GM21825 (cell line): ENCODE data around the gene CPSF7.
A peak's percentile ranks its signal among the peaks of the same experiment; 100 is the strongest.
"Not testable (repeated sequence)": the region's sequence is repeated elsewhere in the genome, so short reads cannot be mapped to it uniquely, and the experiment has no call there.

ENCODE experiments used
- ATAC-seq: cut with Tn5 transposase; IDR thresholded peaks from one replicate; pipeline ENCODE4 v1.9.1; 2021; ENCODE audit warnings: mild to moderate bottlenecking, moderate library complexity; ENCODE audit not compliant: unreplicated experiment

Gene CPSF7

GRCh38 chr11:61442616-61443015 is 12.8 kb upstream of the CPSF7 start:
- ATAC-seq, result no peak

GRCh38 chr11:61439615-61440014 is 9.8 kb upstream of the CPSF7 start:
- ATAC-seq, result no peak

GRCh38 chr11:61437496-61437895 is 7.7 kb upstream of the CPSF7 start:
- no peak for ATAC-seq

GRCh38 chr11:61430839-61431238 is 1.1 kb upstream of the CPSF7 start:
- ATAC-seq, result not testable (repeated sequence)

- ATAC-seq, result peak; percentile 52
Measured at GRCh38 chr11:61429346-61429690, 457 bp downstream of the CPSF7 start.

- ATAC-seq, result no peak
Measured at GRCh38 chr11:61425367-61426131, 4.2 kb downstream of the CPSF7 start.

- no peak for ATAC-seq
Measured at GRCh38 chr11:61422226-61422625, 7.5 kb downstream of the CPSF7 start.

GRCh38 chr11:61418136-61418535 is 11.6 kb downstream of the CPSF7 start:
- no peak for ATAC-seq

- no peak for ATAC-seq
Measured at GRCh38 chr11:61417670-61418069, 12.1 kb downstream of the CPSF7 start.

- no peak for ATAC-seq
Measured at GRCh38 chr11:61416941-61417340, 12.8 kb downstream of the CPSF7 start.

- no peak for ATAC-seq
Measured at GRCh38 chr11:61415381-61415780, 14.4 kb downstream of the CPSF7 start.

- ATAC-seq, result no peak
Measured at GRCh38 chr11:61414547-61414946, 15.2 kb downstream of the CPSF7 start.

GRCh38 chr11:61413496-61413895 is 16.3 kb downstream of the CPSF7 start:
- no peak for ATAC-seq

- ATAC-seq, result no peak
Measured at GRCh38 chr11:61411589-61411988, 18.2 kb downstream of the CPSF7 start.

- no peak for ATAC-seq
Measured at GRCh38 chr11:61406991-61407728, 22.6 kb downstream of the CPSF7 start.

GRCh38 chr11:61406067-61406466 is 23.7 kb downstream of the CPSF7 start:
- no peak for ATAC-seq

GRCh38 chr11:61404641-61405040 is 25.1 kb downstream of the CPSF7 start:
- ATAC-seq, result no peak

- ATAC-seq, result no peak
Measured at GRCh38 chr11:61404103-61404502, 25.7 kb downstream of the CPSF7 start.

GRCh38 chr11:61403658-61404057 is 26.1 kb downstream of the CPSF7 start:
- ATAC-seq, result no peak

- no peak for ATAC-seq
Measured at GRCh38 chr11:61401573-61401972, 28.2 kb downstream of the CPSF7 start.

- no peak for ATAC-seq
Measured at GRCh38 chr11:61401173-61401572, 28.6 kb downstream of the CPSF7 start.

GRCh38 chr11:61392981-61393595 is 36.7 kb downstream of the CPSF7 start:
- ATAC-seq, result no peak
